Measurements from ENCODE around the gene GNG7. TPM values are rescaled to one million over a fixed set of nuclear protein-coding genes. Genes with fewer than 3 reads are reported as not detected.
"Not testable (repeated sequence)": the region's sequence is repeated elsewhere in the genome, so short reads cannot be mapped to it uniquely, and the experiment has no call there.

GNG7 gene
- total RNA-seq, 1 donor, result 5.1 TPM

DNA sequence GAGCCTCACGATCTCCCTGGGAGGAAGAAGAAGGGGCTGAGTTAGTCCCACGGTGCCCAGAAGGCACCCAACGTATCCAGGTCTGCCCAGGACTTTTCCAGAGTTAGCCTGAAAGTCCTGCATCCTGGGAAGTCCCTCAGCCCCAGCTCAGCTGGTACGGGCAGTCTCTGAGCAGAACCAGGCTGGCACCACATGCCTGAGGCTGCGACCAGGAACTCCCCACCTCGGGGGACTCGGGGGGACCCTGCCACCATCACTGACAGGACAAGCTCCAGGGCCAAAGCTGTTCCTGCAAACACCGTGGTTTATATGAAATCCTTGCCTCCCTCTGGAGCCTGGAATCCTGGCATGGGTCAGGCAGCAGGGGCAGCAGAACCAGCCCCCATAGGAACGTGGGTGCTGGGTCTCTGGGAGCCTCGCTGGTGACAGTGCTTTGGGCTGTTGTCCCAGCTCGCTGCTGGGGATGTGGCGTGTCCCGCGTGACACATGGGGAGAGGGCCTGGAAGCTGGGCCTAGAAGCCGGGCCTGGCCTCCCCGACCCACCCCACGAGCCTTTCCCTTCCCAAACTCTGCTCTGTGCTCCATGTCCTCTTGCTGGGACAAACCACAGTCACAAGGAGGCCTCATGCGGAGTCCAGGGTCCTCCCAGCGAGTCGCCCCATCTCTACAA is 55.5 kb downstream of the GNG7 start:
- DNase-seq (ENCODE audit: low read depth in 2 of 3, low spot score in 2 of 3), result no peak

DNA sequence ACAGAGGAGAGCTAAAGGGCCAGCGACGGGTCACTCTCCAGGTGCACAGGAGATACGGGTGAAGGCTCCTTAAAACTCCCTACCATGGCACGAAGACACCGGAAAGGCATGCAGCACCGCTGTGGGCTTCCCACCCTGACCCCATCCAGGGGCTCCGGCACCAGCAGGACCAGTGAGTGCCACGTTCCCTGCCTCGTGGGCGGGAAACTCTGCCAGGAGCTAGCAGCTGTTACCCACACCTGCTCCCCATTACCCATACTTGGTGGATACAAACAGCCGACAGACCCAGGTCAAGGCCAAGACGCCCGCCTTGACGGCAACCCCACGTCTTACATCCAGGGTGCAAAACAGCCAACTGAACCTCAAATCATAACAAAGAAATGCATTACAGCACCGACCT is 56.7 kb downstream of the GNG7 start:
- DNase-seq (ENCODE audit: low read depth in 2 of 3, low spot score in 2 of 3), result no peak

DNA sequence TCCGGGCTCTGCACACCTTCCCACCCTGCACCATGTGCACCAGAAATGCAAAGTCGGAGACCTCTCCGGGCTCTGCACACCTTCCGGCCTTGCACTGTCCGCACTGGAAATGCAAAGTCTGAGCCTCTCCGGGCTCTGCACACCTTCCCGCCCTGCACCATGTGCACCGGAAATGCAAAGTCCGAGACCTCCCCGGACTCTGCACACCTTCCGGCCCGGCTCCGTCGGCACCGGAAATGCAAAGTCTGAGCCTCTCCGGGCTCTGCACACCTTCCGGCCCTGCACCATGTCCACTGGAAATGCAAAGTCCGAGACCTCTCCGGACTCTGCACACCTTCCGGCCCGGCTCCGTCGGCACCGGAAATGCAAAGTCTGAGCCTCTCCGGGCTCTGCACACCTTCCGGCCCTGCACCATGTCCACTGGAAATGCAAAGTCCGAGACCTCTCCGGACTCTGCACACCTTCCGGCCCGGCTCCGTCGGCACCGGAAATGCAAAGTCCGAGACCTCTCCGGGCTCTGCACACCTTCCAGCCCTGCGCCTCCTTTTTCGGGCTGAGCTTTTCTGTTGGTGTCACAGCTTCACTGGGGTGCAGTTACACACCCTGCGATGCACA is 59.3 kb downstream of the GNG7 start:
- DNase-seq (ENCODE audit: low read depth in 2 of 3, low spot score in 2 of 3), result not testable (repeated sequence)

DNA sequence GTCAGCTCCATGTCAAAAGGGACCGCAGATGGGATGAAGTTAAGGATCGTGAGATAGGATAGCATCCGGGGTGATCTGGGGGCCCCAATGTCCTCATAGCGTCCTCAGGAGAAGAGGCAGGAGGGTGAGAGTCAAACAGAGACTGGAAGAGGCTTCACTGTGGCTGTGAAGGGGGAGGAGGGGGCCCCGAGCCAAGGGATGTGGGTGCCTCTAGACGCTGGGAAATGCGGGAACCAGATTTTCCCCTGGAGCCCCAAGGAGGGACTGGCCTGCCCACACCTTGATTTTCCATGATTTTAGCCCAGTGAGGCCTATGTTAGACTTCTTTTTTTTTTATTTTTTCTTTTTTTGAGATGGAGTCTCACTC is 61.2 kb downstream of the GNG7 start:
- no peak for DNase-seq (ENCODE audit: low read depth in 2 of 3, low spot score in 2 of 3)

DNA sequence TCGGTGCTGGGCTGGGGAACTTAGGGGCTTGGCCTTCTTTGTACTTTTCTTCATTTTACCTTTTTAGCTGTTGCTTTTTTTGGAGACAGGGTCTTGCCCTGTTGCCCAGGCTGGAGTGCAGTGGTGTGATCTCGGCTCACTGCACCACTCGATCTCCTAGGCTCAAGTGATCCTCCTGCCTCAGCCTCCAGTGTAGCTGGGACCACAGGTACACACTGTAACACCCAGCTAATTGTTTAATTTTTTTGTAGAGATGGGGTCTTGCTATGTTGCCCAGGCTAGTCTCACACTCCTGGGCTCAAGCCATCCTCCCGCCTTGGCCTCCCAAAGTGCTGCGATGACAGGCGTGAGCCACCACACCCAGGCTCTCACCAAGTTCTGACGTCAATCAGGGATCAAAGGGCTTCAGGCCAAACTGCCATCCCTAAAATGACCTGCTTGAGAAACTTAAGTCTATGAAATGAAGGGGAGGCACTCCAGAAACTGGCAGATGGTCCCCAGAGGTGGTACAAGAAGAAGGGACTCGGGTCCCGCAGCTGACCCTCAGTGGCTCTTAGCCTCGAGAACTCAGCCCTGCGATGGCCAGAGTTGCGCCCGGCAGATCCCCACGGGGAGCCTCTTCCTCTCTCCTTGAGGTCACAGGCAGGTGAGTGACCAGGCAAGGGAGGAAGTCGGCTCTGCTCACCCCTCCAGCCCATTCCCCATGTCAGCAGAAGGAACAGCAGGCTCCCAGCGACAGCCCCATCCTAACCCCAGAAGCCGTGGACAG is 61.7 kb downstream of the GNG7 start:
- DNase-seq (ENCODE audit: low read depth in 2 of 3, low spot score in 2 of 3), result no peak

DNA sequence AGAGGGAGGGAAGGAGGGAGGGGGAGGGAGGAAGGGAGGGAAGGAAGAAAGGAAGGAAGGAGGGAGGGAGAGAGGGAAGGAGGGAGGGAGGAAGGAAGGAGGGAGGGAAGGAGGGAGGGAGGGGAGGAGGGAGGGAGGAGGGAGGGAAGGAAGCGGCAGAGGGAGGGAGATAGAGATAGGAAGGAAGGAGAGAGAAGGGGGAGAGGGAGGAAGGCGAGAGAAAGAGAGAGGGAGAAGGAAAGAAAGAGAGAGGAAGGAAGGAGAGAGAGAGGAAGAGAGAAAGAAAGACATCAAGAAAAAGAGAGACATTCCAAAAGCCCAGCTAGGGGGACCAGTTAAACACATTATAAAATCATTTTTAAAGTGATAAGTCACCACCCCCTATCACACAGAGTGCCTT is 62.5 kb downstream of the GNG7 start:
- DNase-seq (ENCODE audit: low read depth in 2 of 3, low spot score in 2 of 3), result no peak

DNA sequence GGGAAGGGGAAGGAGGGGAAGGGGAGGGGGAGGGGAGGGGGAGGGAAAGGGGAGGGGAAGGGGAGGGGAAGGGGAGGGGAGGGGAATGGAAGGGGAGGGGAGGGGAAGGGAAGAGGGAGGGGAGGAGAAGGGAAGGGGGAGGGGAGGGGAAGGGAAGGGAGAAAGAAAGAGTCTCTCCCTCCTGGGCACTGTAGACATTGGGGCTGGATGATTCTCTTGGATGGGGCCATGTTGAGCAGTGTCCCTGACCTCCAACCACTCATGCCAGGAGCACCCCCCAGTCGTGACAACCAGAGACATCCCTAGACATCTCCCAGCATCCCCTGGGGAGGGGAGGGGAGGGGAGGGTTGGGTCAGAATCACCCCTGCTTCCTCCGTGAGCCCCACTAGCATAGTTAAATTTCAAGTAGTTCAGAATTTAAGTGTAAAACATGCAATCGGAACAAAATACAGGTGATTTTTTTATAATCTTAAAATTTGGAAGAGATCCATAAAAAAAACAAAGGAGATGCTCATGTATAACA is 64.0 kb downstream of the GNG7 start:
- DNase-seq (ENCODE audit: low read depth in 2 of 3, low spot score in 2 of 3), result no peak

DNA sequence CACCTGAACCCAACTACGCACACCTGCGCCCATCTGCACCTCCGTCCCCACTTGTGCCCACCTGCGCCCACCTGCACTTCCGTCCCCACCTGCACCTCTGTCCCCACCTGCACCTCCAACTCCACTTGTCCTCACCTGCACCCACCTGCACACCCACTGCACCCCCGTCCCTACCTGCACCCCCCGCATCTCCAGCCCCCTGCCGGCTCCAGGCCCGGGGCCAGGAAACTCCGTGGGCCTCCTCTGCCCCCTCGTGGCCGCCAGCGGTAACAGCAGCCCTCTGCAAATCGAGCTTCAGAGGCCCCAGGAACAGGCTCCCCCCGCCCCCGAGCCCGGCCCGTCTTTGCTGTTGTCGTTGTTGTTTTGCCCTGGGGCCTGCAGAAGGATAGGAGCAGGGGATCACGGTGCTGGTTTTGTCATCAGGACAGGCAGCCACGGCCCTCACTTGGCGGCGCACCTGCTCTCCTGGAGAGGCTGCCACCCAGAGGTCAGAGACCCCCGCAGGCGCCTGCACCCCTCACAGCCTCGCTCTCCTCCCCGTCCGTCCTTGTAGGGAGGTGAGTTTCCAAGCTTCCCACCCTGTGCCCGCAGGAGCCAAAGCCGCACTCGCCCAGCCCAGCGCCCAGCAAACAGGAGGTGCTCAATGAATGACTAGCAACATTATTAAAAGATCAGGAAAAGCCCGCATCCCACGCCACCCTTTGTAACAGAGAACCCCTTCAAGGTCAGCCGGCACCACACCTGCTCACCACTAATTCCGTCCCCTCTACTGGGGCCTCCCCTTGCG is 65.4 kb downstream of the GNG7 start:
- peak in 2 of 3 donors; percentile 67 to 74 for DNase-seq (ENCODE audit: low read depth in 2 of 3, low spot score in 2 of 3)

DNA sequence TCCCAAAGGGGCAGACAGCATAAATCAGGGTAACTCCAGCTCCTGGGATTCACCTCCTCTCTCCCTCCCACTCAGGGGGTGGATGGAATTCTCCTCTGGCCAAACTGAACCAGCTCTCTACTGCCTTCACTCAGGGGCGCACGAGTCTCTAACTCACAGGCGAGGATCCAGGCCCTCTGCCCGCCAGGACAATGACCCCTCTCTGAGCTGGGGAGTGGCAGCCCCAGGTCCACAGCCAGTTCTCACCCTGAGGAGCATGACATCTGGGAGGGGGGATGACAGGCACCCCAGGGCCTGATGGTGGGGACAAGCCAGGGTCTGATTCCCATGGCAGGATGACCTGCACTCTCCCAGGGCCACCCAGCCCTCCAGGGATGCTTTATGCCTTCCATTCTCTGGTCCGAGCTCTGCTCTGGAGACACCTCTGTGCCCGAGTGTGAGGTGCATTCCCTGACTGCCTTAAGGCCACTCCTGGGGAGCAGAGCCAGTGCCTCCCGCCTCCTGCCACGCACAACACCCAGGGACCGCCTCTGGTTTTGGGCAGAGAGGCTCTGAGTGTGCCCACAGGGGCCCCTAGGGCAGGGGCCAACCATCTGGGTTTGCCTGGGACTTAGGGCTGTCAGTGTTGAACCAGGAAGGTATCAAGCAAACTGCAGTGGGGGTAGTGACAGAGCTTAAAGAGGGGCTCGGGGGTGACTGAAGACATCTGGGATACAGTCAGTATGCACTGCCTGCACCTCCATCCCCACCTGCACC is 66.2 kb downstream of the GNG7 start:
- no peak for DNase-seq (ENCODE audit: low read depth in 2 of 3, low spot score in 2 of 3)

DNA sequence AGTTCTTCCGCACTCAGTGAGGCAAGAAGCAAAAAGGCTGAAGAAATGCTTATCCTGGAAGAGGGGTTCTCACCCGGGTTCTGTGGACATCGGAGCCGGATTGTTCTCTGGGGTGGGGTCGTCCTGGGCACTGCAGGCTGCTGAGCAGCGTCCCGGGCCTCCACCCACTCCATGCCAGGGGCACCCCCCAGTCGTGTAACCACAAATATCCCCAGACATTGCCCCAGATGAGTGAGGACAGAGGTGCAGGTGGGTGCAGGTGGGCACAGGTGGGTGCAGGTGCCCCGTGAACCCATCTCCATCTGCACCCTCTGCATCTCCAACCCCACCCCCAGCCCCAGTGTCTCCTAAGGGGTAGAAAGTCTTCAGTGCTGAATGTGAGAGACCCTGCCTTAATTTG is 67.5 kb downstream of the GNG7 start:
- no peak for DNase-seq (ENCODE audit: low read depth in 2 of 3, low spot score in 2 of 3)

DNA sequence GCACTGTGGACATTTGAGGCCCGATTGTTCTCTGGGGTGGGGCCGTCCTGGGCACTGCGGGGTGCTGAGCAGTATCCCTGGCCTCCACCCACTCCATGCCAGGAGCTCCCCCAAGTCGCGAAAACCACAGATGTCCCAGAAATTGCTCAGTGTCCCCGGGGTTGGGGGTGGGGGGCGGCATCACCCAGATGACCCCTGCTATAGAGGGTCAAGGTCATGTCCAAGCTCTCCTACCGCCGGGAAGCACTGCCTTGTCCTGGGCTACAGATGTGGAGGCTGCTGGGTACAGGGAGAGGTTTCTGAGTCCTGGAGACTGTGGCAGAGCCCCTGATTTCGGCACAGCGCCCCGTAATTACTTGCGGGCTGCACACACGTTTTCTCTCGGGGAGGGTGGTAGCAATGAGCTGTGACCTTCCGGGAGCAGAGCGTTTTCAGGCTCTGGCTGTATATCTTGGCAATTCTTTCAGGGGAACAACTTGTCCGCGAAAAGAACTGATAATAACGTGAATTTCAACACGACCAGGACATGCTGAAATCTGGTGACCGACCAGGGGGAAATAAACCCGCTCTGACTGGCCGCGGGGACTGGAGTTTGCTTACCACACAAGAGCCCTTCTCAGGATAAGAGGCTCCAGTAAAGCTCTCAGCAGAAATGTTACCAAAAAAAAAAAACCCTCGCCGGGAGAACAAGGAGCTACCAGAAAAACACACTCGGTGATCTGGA is 68.1 kb downstream of the GNG7 start:
- no peak for DNase-seq (ENCODE audit: low read depth in 2 of 3, low spot score in 2 of 3)

DNA sequence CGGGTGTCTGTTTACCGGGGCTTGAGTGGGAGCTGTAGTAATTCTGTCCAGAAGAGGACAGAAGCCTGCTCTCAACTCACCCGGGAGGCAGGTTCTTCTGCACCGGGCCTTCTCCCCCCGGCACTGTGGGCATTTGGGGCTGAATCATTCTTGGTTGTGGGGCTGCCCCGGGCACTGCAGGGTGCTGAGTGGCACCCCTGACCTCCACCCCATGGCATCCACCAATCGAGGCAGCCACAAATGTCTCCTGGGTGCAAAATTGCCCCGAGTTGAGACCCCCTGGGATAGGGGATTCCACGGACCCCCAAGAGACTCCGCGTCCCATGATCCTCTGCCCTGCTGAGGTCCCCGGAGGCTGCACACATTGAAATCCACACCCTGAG is 68.8 kb downstream of the GNG7 start:
- DNase-seq (ENCODE audit: low read depth in 2 of 3, low spot score in 2 of 3), result no peak

DNA sequence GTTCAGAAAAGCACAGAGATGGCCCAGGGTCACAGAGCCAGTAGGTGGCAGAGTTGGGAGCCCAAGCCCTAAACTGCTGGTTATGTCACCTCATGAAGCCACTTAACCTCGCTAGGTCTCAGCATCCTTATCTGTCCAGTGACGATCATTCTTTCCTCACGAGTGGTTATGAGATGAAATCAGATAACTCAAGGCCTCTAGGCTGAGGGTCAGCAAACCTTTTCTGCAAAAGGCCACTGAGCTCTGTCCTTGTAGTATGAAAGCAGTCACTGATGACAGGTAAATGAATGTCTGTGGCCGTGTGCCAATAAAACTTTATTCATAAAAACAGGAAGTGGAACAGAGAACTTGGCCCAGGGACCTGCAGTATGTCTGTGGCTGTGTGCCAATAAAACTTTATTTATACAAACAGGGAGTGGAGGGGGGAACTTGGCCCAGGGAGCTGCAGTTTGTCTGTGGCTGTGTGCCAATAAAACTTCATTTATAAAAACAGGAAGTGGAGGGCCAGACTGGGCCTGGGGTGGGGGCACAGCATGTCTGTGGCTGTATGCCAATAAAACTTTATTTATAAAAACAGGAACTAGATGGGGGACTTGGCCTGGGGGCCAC is 71.2 kb downstream of the GNG7 start:
- peak in 2 of 3 donors; percentile 50 to 84 for DNase-seq (ENCODE audit: low read depth in 2 of 3, low spot score in 2 of 3)

DNA sequence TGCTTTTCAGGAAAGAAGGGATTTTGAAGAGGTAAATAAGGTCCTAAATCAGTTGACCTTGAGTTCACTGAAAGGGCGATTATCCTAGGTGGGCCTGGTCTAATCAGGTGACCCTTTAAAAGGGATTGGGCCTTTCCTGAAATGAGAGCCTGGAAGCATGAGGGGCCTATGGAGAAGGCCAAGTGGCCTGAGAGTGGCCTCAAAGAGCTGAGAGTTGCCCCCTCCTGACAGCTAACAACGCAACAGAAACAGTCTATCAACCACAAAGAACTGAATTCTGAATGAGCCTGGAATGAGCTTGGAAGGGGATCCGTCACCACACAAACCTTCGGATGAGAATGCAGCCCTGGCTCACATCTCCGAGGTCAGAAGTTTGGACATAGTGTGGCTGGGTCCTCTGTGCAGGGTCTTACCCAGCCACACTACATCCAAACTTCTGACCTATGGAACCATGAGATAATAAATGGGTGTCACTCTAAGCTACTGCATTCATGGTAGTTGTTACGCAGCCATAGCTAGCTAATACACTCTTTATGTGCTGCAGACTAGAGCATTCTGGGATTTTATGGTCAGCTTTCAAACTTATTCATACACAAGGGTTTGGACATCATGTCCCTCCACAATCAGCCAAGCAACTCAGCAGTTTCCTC is 72.0 kb downstream of the GNG7 start:
- no peak for DNase-seq (ENCODE audit: low read depth in 2 of 3, low spot score in 2 of 3)

DNA sequence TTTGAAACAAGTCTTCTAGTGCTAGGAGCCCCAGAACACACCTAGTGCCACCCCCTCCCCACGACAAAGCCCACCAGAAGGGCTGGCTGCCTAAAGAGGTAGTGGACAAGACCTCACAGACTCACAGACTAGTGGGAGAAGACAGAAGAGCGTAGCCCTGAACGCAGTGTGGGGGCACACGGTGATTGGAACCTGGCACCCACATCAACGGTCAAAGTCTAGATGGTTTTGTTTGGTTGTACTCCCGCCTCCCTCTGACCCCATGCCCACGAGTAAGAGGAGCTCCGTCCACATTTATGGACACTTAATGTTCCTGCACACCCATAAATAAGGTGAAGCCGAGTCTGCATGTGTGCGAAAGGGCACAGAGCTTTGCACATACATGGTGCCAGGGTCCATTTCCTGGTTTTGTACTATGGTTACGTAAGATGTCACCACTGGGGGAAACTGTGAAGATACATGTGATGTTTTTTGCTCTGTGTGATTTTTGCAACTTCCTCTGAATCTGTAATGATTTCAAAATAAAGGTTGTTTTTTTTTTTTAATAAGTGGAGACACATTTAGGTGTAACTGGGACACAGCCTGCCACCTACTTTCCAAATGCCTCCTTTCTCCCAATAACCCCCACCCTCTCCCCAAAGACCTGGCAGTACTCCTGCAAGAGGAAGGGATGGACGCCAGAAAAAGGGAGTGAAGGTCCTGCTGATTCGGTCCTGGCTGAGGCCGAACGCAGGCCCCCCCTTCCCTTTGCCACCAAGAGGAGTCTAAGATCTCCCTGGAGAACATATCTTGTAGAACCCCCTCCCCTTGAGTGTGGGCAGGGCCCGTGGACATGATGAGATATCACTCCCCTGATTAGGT is 72.8 kb downstream of the GNG7 start:
- DNase-seq (ENCODE audit: low read depth in 2 of 3, low spot score in 2 of 3), result peak in 1 of 3 donors; percentile 54

DNA sequence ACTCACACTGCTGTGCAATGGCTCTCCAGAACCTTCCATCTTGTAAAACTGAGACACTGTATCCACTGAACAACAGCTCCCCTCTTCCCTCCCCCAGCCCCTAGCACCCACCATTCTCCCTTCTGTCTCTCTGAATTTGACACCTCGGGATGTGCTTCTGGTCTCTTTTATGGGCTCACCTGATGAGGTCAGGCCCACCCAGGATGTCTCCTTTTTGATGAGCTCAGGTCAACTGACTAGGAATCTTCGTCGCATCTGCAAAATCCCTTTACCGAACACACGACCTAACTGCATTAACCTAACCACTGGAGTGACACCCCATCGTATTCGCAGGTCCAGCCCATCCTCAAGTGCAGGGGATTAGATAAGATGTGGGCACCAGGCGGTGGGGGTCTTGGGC is 73.9 kb downstream of the GNG7 start:
- no peak for DNase-seq (ENCODE audit: low read depth in 2 of 3, low spot score in 2 of 3)

DNA sequence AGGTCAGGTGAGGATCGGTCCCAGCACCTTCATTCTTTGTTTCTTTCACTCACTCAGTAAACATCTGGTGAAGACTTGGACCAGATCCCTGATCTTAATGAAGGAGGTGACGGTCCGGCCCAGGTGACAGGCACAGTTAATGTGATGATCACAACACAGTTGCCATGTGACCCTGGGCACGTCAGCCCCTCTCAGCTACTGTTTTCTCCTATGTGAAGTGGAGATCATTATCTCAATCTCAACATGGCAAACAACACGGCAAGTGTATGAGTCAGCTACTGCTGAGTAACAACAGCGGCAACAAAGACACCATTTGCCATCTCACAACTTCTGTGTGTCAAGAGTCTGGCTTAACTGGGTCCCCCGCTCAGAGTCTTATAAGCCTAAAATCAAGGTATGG is 74.6 kb downstream of the GNG7 start:
- DNase-seq (ENCODE audit: low read depth in 2 of 3, low spot score in 2 of 3), result peak in 1 of 3 donors; percentile 26

DNA sequence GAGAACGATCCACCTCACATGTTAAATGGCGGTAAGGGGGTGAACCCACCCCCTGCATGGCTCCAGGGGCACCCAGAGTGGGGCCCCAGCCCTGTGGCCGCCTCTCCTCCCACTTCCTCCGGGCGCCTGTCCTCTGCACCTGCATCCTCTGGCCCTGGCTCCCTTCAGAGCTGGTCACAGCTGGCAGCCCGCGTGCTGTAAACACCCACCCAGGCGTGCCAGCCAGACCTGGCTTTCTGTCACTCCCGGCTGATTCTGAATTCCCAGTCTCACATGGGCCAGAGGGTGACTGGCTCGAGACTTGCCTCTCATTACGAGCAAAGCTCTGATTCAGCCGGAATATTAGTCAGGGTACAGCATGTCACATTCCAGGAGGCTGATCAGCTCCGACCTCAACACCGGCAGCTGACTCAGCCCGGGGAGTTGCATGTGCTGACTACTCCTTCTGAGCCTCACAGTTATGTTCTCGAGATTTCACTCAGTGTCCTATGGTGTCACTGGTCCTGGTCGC is 75.1 kb downstream of the GNG7 start:
- DNase-seq (ENCODE audit: low read depth in 2 of 3, low spot score in 2 of 3), result peak in 2 of 3 donors; percentile 76 to 81
